Measurements from ENCODE around the gene PDF.
"Not testable (repeated sequence)": the region's sequence is repeated elsewhere in the genome, so short reads cannot be mapped to it uniquely, and the experiment has no call there.

Gene PDF

DNA sequence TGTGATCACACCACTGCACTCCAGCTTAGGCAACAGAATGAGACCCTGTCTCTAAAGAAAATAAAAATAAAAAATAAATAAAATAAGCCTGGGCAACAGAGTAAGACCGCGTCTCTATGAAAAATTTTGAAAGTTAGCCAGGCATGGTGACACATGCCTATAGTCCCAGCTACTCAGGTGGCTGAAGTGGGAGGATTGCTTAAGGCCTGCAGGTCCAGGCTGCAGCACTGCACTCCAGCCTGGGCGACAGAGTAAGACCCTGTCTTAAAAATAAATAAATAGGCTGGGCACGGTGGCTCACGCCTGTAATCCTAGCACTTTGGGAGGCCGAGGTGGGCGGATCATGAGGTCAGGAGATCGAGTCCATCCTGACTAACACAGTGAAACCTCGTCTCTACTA is 38.7 kb downstream of the PDF start:
- not testable (repeated sequence) for FAIRE-seq; DNase-seq (ENCODE audit: extremely low spot score, insufficient read length, low read depth)

DNA sequence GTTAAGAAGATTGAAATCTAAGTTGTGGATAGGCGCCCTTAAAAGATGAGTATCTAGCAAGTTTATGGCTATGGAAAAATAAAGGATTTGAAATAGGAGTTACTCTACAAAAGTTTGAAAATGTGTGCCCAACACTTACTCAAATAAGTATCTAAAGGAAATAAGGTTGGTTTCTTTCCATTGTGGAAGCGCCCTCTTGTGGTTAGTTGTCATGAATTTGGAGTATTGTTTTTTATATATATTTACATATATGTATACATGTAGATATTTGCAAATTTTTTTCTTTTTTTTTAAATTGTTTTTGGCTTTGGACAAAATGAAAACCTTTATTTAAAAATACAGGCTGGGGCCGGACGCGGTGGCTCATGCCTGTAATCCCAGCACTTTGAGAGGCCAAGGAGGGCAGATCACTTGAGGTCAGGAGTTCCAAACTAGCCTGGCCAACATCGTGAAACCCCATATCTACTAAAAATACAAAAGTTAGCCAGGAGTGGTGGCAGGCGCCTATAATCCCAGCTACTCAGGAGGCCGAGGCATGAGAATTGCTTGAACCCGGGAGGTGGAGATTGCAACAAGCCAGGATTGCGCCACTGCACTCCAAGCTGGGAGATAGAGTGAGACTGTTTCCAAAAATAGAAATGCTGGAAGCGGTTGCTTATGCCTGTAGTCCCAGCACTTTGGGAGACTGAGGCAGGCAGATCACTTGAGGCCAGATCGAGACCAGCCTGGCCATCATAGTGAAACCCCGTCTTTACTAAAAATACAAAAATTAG is 43.3 kb downstream of the PDF start:
- no peak for FAIRE-seq
- DNase-seq (ENCODE audit: extremely low spot score, insufficient read length, low read depth), result peak; percentile 15

DNA sequence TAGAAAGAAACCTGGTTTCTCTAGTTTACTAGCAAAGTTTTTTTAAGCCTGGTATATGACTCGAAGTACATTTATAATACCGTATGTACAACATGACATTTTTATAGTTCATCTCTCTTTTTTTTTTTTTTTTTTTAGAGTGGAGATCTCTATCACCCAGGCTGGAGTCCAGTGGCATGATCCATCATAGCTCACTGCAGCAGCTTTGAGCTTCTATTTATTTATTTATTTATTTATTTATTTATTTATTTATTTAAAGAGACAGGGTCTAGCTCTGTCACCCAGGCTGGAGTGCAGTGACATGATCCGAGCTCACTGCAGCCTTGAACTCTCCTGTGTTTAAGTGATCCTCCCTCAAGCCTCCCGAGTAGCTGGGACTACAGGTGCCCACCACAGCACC is 45.1 kb downstream of the PDF start:
- no peak for DNase-seq (ENCODE audit: extremely low spot score, insufficient read length, low read depth)
- FAIRE-seq, result no peak

DNA sequence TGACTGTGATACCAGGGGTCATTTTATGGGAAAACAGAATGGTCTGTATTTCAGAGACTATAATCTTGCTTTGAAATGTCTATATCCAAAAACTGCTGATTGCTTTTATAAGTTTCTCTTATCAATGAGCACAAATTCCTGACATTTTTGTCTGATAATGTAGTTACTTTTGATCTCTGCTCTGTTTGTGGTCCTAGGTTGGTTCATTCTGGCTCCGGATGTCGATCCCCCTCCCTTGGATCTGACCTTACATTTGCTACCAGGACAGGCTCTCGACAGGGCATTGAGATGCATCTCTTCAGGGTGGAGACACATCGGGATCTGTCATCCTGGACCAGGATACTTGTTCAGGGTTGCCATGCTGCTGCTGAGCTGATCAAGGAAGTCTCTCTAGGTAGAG is 46.5 kb downstream of the PDF start:
- no peak for FAIRE-seq
- no peak for DNase-seq (ENCODE audit: extremely low spot score, insufficient read length, low read depth)

DNA sequence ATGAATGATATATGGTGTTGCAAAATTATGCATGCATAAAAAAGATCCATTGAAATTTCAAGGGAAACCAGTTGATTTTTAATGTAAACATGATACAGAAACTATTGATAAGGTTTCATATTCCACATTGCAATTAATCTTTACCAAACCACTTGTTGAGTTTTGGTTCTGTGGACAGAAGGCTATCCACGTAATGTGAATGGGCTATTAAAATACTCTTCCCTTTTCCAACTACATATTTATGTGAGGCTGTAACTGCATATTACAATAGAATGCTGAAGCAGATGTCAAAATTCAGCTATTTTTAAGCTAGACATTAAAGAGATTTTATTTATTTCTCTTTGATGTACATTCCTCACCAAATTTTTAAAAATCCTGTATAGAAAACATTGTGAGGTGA is 53.0 kb downstream of the PDF start:
- no peak for FAIRE-seq
- DNase-seq (ENCODE audit: extremely low spot score, insufficient read length, low read depth), result no peak

Data from GM18507 (cell line).